Measurements from ENCODE around the gene SPATA33.

The SPATA33 gene

GRCh38 chr16:89712274-89712781, 54.7 kb downstream of the SPATA33 start:
- H3K4me3 ChIP-seq (ENCODE audit: low read depth, low read length) = peak overlapping the region; percentile 68
- TF ChIP-seq CTCF (conservative IDR thresholded peaks at IDR 0.05; ENCODE audit: low read depth, low read length) = no peak
- peak; percentile 48 for DNase-seq (ENCODE audit: low read depth)

- no peak for DNase-seq (ENCODE audit: low read depth)
- no peak overlapping the region for H3K4me3 ChIP-seq (ENCODE audit: low read depth, low read length)
- TF ChIP-seq CTCF (conservative IDR thresholded peaks at IDR 0.05; ENCODE audit: low read depth, low read length) = no peak
Observed at GRCh38 chr16:89716493-89716892, 58.9 kb downstream of the SPATA33 start.

GRCh38 chr16:89716916-89717687, 59.5 kb downstream of the SPATA33 start:
- no peak for DNase-seq (ENCODE audit: low read depth)

GRCh38 chr16:89717688-89718505, 60.3 kb downstream of the SPATA33 start:
- no peak overlapping the region for H3K4me3 ChIP-seq (ENCODE audit: low read depth, low read length)
- DNase-seq (ENCODE audit: low read depth) = no peak
- TF ChIP-seq CTCF (conservative IDR thresholded peaks at IDR 0.05; ENCODE audit: low read depth, low read length) = no peak

More at GRCh38 chr16:89716916-89717687, 59.5 kb downstream of the SPATA33 start:
- TF ChIP-seq CTCF (conservative IDR thresholded peaks at IDR 0.05; ENCODE audit: low read depth, low read length) = no peak
- no peak overlapping the region for H3K4me3 ChIP-seq (ENCODE audit: low read depth, low read length)

Measured in choroid plexus epithelial cell (primary cell).